Large intestine (tissue), 3 donors: Measurements from ENCODE around the gene PCID2. TPM values are rescaled to one million over a fixed set of nuclear protein-coding genes. Genes with fewer than 3 reads are reported as not detected.

Experiments used
- DNase-seq, 2 donors: peaks; one replicate each; pipeline versions ENCODE4 v3.0.0 to v3.0.0-alpha.2; 2013
- H3K27ac ChIP-seq: one replicate; pipeline ENCODE4 v1.5.1; 2013; ENCODE audit warnings: low read length
- H3K27me3 ChIP-seq: 2 replicates; pipeline ENCODE4 v1.6.1; 2013; ENCODE audit warnings: low read length; ENCODE audit not compliant: control insufficient read depth, insufficient read depth
- H3K36me3 ChIP-seq: 2 replicates; pipeline ENCODE4 v1.6.1; 2013; ENCODE audit warnings: low read length; ENCODE audit not compliant: control insufficient read depth, insufficient read depth
- H3K4me1 ChIP-seq: one replicate; pipeline ENCODE4 v1.6.1; 2013; ENCODE audit warnings: low read length; ENCODE audit not compliant: control insufficient read depth, insufficient read depth
- H3K4me3 ChIP-seq: one replicate; pipeline ENCODE4 v1.5.1; 2013; ENCODE audit warnings: low read length
- H3K9me3 ChIP-seq: one replicate; pipeline ENCODE4 v1.6.1; 2013; ENCODE audit warnings: mild to moderate bottlenecking, low read depth, low read length, moderate library complexity; ENCODE audit not compliant: control insufficient read depth
- WGBS: methylation state at CpG from one replicate; pipeline ENCODE4 v1.1.5; 2013; ENCODE audit warnings: low lambda C conversion rate; ENCODE audit not compliant: insufficient coverage; 5-methylcytosine and 5-hydroxymethylcytosine counted together
- polyA plus RNA-seq: library from polyadenylated mRNA; unstranded; fragments of 120-200 nt; gene quantifications from one replicate; pipeline ENCODE4 v1.2.1, GENCODE V29; 2013

Gene PCID2
- polyA plus RNA-seq, 1 donor, result 52.0 TPM

- no peaks in the 10 kb centered on the region for H3K4me1 ChIP-seq
- no peaks in the 10 kb centered on the region for H3K9me3 ChIP-seq
- WGBS, result 93% methylated on average over 7 of the region's 23 CpGs
- H3K27me3 ChIP-seq, result no peaks in the 10 kb centered on the region
- H3K4me3 ChIP-seq, result no peak overlapping the region
- H3K36me3 ChIP-seq, result peaks cover 65% of the 10 kb centered on the region
- DNase-seq, result no peak
- no peak overlapping the region for H3K27ac ChIP-seq
These were observed 20.4 kb downstream of the PCID2 start for GRCh38 chr13:113187883-113188665.

- H3K9me3 ChIP-seq, result no peaks in the 10 kb centered on the region
- H3K4me1 ChIP-seq, result no peaks in the 10 kb centered on the region
- no peaks in the 10 kb centered on the region for H3K27me3 ChIP-seq
- no peak for DNase-seq
- peaks cover 65% of the 10 kb centered on the region for H3K36me3 ChIP-seq
- no peak overlapping the region for H3K4me3 ChIP-seq
- H3K27ac ChIP-seq, result no peak overlapping the region
- 84% methylated on average over 2 of the region's 9 CpGs for WGBS
These were observed 21.2 kb downstream of the PCID2 start for GRCh38 chr13:113187263-113187669.

- Histone ChIP-seq H3K36me3 (peaks cover 63% of the 10 kb centered on the region), H3K27ac (no peak overlapping the region)
These were observed 22.2 kb downstream of the PCID2 start for GRCh38 chr13:113186061-113186900.

GRCh38 chr13:113184568-113185440 is 23.7 kb downstream of the PCID2 start:
- Histone ChIP-seq H3K36me3 (peaks cover 71% of the 10 kb centered on the region), H3K4me3 (no peak overlapping the region), H3K27ac (no peak overlapping the region), H3K4me1 (no peaks in the 10 kb centered on the region), H3K27me3 (no peaks in the 10 kb centered on the region), H3K9me3 (no peaks in the 10 kb centered on the region)
- WGBS, result 100% methylated on average over 1 of the region's 22 CpGs
- no peak for DNase-seq

More at GRCh38 chr13:113186061-113186900, 22.2 kb downstream of the PCID2 start:
- WGBS, result 80% methylated on average over 1 of the region's 13 CpGs
- DNase-seq, result no peak
- Histone ChIP-seq H3K9me3 (no peaks in the 10 kb centered on the region), H3K4me3 (no peak overlapping the region), H3K4me1 (no peaks in the 10 kb centered on the region), H3K27me3 (no peaks in the 10 kb centered on the region)

- 61% methylated on average over 2 of the region's 14 CpGs for WGBS
- no peak overlapping the region for H3K4me3 ChIP-seq
- H3K36me3 ChIP-seq, result peaks cover 74% of the 10 kb centered on the region
These were observed 24.9 kb downstream of the PCID2 start for GRCh38 chr13:113183450-113184129.

GRCh38 chr13:113182046-113182445 is 26.4 kb downstream of the PCID2 start:
- Histone ChIP-seq H3K9me3 (no peaks in the 10 kb centered on the region), H3K4me3 (no peak overlapping the region), H3K27ac (no peak overlapping the region), H3K27me3 (no peaks in the 10 kb centered on the region), H3K36me3 (peaks cover 70% of the 10 kb centered on the region), H3K4me1 (no peaks in the 10 kb centered on the region)
- no CpG with 5 or more reads among the region's 4 CpGs for WGBS
- DNase-seq, result no peak

More at GRCh38 chr13:113183450-113184129, 24.9 kb downstream of the PCID2 start:
- Histone ChIP-seq H3K27me3 (no peaks in the 10 kb centered on the region), H3K27ac (no peak overlapping the region), H3K4me1 (no peaks in the 10 kb centered on the region), H3K9me3 (no peaks in the 10 kb centered on the region)
- no peak for DNase-seq

GRCh38 chr13:113179374-113180230 is 28.9 kb downstream of the PCID2 start:
- Histone ChIP-seq H3K27me3 (no peaks in the 10 kb centered on the region), H3K4me3 (no peak overlapping the region), H3K4me1 (no peaks in the 10 kb centered on the region), H3K9me3 (no peaks in the 10 kb centered on the region), H3K36me3 (peaks cover 77% of the 10 kb centered on the region), H3K27ac (no peak overlapping the region)
- DNase-seq, result no peak
- no CpG with 5 or more reads among the region's 28 CpGs for WGBS

- DNase-seq, result no peak
- no CpG with 5 or more reads among the region's 3 CpGs for WGBS
- H3K9me3 ChIP-seq, result no peaks in the 10 kb centered on the region
- H3K4me1 ChIP-seq, result no peaks in the 10 kb centered on the region
- peaks cover 78% of the 10 kb centered on the region for H3K36me3 ChIP-seq
- H3K27ac ChIP-seq, result no peak overlapping the region
- H3K27me3 ChIP-seq, result no peaks in the 10 kb centered on the region
- no peak overlapping the region for H3K4me3 ChIP-seq
These were observed 29.6 kb downstream of the PCID2 start for GRCh38 chr13:113178896-113179167.

GRCh38 chr13:113178070-113178895 is 30.2 kb downstream of the PCID2 start:
- H3K27me3 ChIP-seq, result no peaks in the 10 kb centered on the region
- H3K36me3 ChIP-seq, result peaks cover 73% of the 10 kb centered on the region
- 74% methylated on average over 8 of the region's 25 CpGs for WGBS
- no peaks in the 10 kb centered on the region for H3K9me3 ChIP-seq
- no peak overlapping the region for H3K27ac ChIP-seq
- no peak overlapping the region for H3K4me3 ChIP-seq
- DNase-seq, result no peak
- no peaks in the 10 kb centered on the region for H3K4me1 ChIP-seq
